Heart right ventricle (tissue), 16 donors: ENCODE measurements around the gene DOCK1. TPM values are rescaled to one million over a fixed set of nuclear protein-coding genes. Genes with fewer than 3 reads are reported as not detected.

ENCODE experiments used
- ATAC-seq, 8 donors: fragments of 200-7000 bp; cut with Tn5 transposase; one replicate each; pipeline ENCODE4 v1.9.1; 2020; ENCODE audit warnings: mild to moderate bottlenecking in 8 of 8, moderate library complexity in 8 of 8, moderate number of reproducible peaks in 1 of 8
- DNase-seq, 2 donors: peaks; one replicate each; pipeline ENCODE4 v3.0.0-alpha.2; 2020
- H3K27ac ChIP-seq, 10 donors: fragments of 200-600 bp; sonication (generic) in 2 of 10; one replicate each; pipeline versions ENCODE4 v1.5.0 to v1.8.0; 2020 to 2022; ENCODE audit warnings: mild to moderate bottlenecking in 3 of 10
- H3K27me3 ChIP-seq, 7 donors: fragments of 200-600 bp; one replicate each; pipeline ENCODE4 v1.8.0; 2021 to 2022; ENCODE audit warnings: mild to moderate bottlenecking in 2 of 7
- H3K36me3 ChIP-seq, 9 donors: fragments of 200-600 bp; sonication (generic) in 1 of 9; one replicate each; pipeline versions ENCODE4 v1.5.0 to v1.8.0; 2020 to 2022; ENCODE audit warnings: mild to moderate bottlenecking in 2 of 9
- H3K4me1 ChIP-seq, 9 donors: fragments of 200-600 bp; sonication (generic) in 1 of 9; one replicate each; pipeline versions ENCODE4 v1.5.0 to v1.8.0; 2020 to 2022; ENCODE audit warnings: mild to moderate bottlenecking in 4 of 9
- H3K4me3 ChIP-seq, 10 donors: fragments of 200-600 bp; sonication (generic) in 2 of 10; one replicate each; pipeline versions ENCODE4 v1.5.0 to v1.8.0; 2020 to 2022; ENCODE audit warnings: mild to moderate bottlenecking in 7 of 10, moderate library complexity in 2 of 10
- H3K9me3 ChIP-seq, 11 donors: fragments of 200-600 bp in 10 of 11; sonication (generic) in 2 of 11; one replicate each; pipeline versions ENCODE4 v1.5.0 to v1.8.0; 2013 to 2022; ENCODE audit warnings: mild to moderate bottlenecking in 2 of 11, control low read depth in 1 of 11, moderate library complexity in 1 of 11
- whole genome bisulfite sequencing, 2 donors: extraction: QIAGEN DNeasy Blood & Tissue Kit; methylation state at CpG; one replicate each; pipeline ENCODE4 v1.1.7; 2013; ENCODE audit warnings: inconsistent platforms in 1 of 2; 5-methylcytosine and 5-hydroxymethylcytosine counted together
- intact Hi-C, 10 donors: fragments of 100-400 bp; cut with DNase I; formaldehyde crosslinking; loops; one replicate each; pipeline versions ENCODE4 v1.11.1 to v1.14.2; 2022
- polyA plus RNA-seq, 2 donors: library from polyadenylated mRNA; stranded (reverse); fragments of 200-250 nt; gene quantifications; one replicate each; pipeline ENCODE4 v1.2.3, GENCODE V29; 2013
- total RNA-seq, 10 donors: library from RNA; stranded (reverse); fragmentation: NEBNext Ultra II Directional in 3 of 10; extraction: Animal tissue kit (Norgen Biotek cat#: 25700) in 3 of 10; gene quantifications; one replicate each; pipeline versions ENCODE4 v1.2.1 to v1.2.4, GENCODE V29; 2021 to 2023
- TF ChIP-seq, protein P1 (sequence below), 9 donors: fragments of 200-600 bp; sonication (generic) in 2 of 9; IDR thresholded peaks; one replicate each; pipeline versions ENCODE4 v1.5.0 to v1.8.0; 2021 to 2022; ENCODE audit warnings: antibody characterized with exemption in 9 of 9, mild to moderate bottlenecking in 5 of 9, moderate library complexity in 1 of 9
- donor health status: Arrhythmogenic right ventricular cardiomyopathy.
- donor health status: ischemic (EF 13 %, LVEDD 7.1; RV severe dilation, severe dysfunction).
- donor health status: healthy with polysubstance abuse.
- donor health status: DM: no; HTN: yes; CAD: no.
- donor health status: DM: no; HTN: no; CAD: no.
- donor health status: ischemic (EF 25% LVEDD 6.9; RV normal size, moderate dysfunction).
- donor health status: ischemic (EF 25% LVEDD 5.7; RV mildly dilated, moderate dysfunction).
- donor health status: healthy.
- donor health status: DM: yes; HTN: yes; CAD: no.
- donor health status: Ischemic cardiomyopathy.
- donor health status: ischemic (EF 35%, LVEDD 5.7; RV mildly dilated, moderate dysfunction).
- donor health status: nonischemic (EF 11% LVEDD 7.7; RV severe dilation, severe dysfunction).
- donor health status: DM: yes; HTN: yes; CAD: no.
- donor health status: PGD.
- donor health status: ischemic (EF 29% LVEDD 5.4; RV normal size, mild dysfunction).
- donor health status: nonischemic (EF 23%, LVEDD 6.1; RV moderate dilation, normal function).

DOCK1 gene
- total and polyA plus RNA-seq, 12 donors, result 7.8 to 26.7 (median 19.8) TPM

DNA sequence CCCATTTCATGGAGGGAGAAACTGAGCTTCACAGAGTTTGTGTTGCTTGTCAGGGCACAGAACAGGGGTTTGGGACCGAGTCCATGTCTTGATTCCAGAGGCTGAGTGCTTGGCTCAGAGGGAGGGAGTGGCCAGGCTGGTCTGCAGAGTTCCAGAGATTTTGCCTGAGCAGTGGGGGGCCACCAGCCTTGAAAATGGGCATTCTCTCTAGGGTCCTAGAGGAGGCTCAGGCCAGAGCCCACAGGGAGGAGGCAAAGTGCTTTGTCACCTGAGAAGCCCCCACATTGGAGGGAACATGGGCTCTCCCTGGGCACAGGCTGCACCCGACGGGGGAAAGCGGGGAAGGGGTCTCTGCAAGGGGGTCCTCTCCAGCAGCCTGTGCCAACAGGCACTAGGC, 51.5 kb downstream of the DOCK1 start:
- Histone ChIP-seq H3K36me3 (no peaks in the 10 kb centered on the region), H3K9me3 (peaks cover 0 to 11% (median 0%) of the 10 kb centered on the region in 11 donors), H3K4me1 (peaks cover 0 to 7% (median 0%) of the 10 kb centered on the region in 9 donors), H3K27ac (no peak overlapping the region), H3K4me3 (no peak overlapping the region), H3K27me3 (no peaks in the 10 kb centered on the region)
- intact Hi-C loops, result no loop called here
- ATAC-seq (peak in 1 of 8 donors; percentile 14), DNase-seq (no peak)
- TF ChIP-seq, protein P1, sequence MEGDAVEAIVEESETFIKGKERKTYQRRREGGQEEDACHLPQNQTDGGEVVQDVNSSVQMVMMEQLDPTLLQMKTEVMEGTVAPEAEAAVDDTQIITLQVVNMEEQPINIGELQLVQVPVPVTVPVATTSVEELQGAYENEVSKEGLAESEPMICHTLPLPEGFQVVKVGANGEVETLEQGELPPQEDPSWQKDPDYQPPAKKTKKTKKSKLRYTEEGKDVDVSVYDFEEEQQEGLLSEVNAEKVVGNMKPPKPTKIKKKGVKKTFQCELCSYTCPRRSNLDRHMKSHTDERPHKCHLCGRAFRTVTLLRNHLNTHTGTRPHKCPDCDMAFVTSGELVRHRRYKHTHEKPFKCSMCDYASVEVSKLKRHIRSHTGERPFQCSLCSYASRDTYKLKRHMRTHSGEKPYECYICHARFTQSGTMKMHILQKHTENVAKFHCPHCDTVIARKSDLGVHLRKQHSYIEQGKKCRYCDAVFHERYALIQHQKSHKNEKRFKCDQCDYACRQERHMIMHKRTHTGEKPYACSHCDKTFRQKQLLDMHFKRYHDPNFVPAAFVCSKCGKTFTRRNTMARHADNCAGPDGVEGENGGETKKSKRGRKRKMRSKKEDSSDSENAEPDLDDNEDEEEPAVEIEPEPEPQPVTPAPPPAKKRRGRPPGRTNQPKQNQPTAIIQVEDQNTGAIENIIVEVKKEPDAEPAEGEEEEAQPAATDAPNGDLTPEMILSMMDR (IDR thresholded peaks at IDR 0.05), result no peak
- 86 to 88% methylated on average over 4 of the region's 4 CpGs for WGBS, 2 donors

DNA sequence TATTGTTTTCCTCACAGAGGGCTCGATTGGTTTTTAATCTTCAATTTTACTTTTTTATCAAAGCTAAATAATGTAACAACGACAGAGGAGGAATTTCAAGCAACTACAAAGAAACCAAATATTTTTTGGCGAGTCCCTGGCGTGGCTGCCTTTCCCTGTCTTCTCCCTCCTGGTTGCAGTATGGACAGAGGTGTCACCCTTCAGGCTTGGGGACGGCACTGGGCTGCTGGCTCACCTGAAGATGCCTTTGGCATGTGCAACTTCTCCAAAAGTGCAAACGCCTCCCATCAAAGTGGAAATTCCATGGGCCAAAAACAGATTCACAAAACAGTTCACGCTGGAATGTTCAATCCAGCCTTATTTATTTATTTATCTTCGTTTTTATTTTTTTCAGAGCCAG, 51.9 kb downstream of the DOCK1 start:
- 83 to 87% methylated on average over 8 of the region's 8 CpGs for WGBS, 2 donors
- peaks cover 0 to 7% (median 0%) of the 10 kb centered on the region in 9 donors for H3K4me1 ChIP-seq
- TF ChIP-seq, protein P1 (IDR thresholded peaks at IDR 0.05), result no peak
- no peak overlapping the region for H3K27ac ChIP-seq
- H3K9me3 ChIP-seq, result peaks cover 0 to 7% (median 0%) of the 10 kb centered on the region in 11 donors
- no peaks in the 10 kb centered on the region for H3K36me3 ChIP-seq
- intact Hi-C loops, result no loop called here
- no peaks in the 10 kb centered on the region for H3K27me3 ChIP-seq
- no peak overlapping the region for H3K4me3 ChIP-seq
- DNase-seq, result no peak
- ATAC-seq, result no peak

DNA sequence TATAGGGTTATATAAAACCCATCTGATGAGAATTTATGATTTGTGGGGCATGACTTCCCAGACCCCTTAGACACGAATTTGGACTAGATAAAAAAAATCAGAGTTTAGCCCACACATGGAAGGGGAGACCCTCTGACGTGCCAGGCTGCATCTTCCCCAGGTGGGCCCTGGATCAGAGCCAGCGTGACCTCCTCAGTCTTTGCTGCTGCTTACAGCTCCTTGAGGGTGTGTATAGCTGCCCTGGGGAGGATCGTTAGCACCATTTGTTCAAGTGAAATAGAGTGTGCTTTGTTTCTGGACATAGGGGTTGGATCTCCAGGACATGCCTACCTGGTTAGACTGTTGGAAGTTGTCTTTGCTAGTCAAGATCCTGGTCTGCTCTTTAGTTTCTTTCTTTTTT, 54.2 kb downstream of the DOCK1 start:
- intact Hi-C loops, result no loop called here
- no peak for DNase-seq
- peaks cover 0 to 16% (median 0%) of the 10 kb centered on the region in 9 donors for H3K4me1 ChIP-seq
- WGBS, 2 donors, result 95 to 98% methylated on average over 4 of the region's 4 CpGs
- H3K4me3 ChIP-seq, result no peak overlapping the region
- no peak overlapping the region for H3K27ac ChIP-seq
- no peak for ATAC-seq
- no peaks in the 10 kb centered on the region for H3K27me3 ChIP-seq
- TF ChIP-seq, protein P1 (IDR thresholded peaks at IDR 0.05), result no peak
- no peaks in the 10 kb centered on the region for H3K9me3 ChIP-seq
- H3K36me3 ChIP-seq, result no peaks in the 10 kb centered on the region

DNA sequence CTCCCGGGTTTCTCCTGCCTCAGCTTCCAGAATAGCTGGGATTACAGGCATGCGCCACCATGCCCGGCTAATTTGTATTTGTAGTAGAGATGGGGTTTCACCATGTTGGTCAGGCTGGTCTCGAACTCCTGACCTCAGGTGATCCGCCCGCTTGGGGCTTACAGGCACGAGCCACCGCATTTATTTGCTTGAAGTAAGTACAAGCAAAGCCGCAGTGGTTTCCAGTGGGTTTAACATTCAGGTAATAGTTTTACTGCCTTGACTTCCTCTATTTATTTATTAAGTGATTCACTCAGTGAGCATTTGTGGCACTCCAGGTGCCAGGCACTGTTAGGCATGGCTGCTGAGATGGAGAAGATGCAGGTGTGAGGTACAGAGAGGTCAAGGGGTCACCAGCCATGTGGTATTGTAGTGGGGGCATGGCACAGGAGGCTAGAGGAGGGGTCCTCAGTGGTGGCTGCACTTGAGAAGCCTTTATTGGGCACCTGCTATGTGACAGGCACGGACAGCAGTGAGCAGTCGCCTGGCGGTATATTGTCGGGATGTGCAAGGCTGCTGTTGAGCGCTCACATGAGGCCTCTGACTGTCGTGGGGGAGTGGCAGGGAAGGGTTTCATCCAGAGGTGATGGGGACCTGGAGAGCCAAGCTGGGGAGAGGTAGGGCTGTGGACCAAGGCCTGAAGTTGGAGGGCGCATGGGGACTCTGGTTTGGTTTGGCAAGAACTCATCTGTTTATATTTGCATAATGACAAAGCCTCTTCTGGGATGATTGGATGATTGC, 54.9 kb downstream of the DOCK1 start:
- H3K4me1 ChIP-seq, result peaks cover 0 to 22% (median 0%) of the 10 kb centered on the region in 9 donors
- H3K36me3 ChIP-seq, result no peaks in the 10 kb centered on the region
- WGBS, 2 donors, result 97 to 98% methylated on average over 16 of the region's 16 CpGs
- DNase-seq, result no peak
- no peak for ATAC-seq
- H3K27me3 ChIP-seq, result no peaks in the 10 kb centered on the region
- H3K27ac ChIP-seq, result no peak overlapping the region
- H3K4me3 ChIP-seq, result no peak overlapping the region
- intact Hi-C loops, result loop anchor here in 1 of 10 donors (5.0 kb wide), 1 partner anchor 53 kb away; the partner anchor contains the start of gene DOCK1
- TF ChIP-seq, protein P1 (IDR thresholded peaks at IDR 0.05), result no peak
- no peaks in the 10 kb centered on the region for H3K9me3 ChIP-seq
